OCI-LY7 (cell line): ENCODE measurements around the gene WWTR1. TPM values are rescaled to one million over a fixed set of nuclear protein-coding genes. Genes with fewer than 3 reads are reported as not detected.

Source experiments
- BruUV-seq: library from RNA; stranded (reverse); fragments of 400-500 nt; replicated peaks from 2 replicates; lab custom pipeline; 2021; lab: Mats Ljungman, UMichigan
- CTCF ChIA-PET: fragments of 300-600 bp; sonication (Branson Sonifier 250); formaldehyde crosslinking; loops from one replicate; lab custom pipeline; 2022; ENCODE audit warnings: antibody characterized with exemption; ENCODE audit not compliant: unreplicated experiment; lab: Charles Lee
- POLR2A ChIA-PET: fragments of 300-600 bp; sonication (Branson Sonifier 250); formaldehyde crosslinking; loops from one replicate; lab custom pipeline; 2022; ENCODE audit warnings: antibody characterized with exemption; lab: Charles Lee
- DNase-seq: peaks from one replicate; pipeline ENCODE4 v3.0.0-alpha.2; 2015; ENCODE audit warnings: low spot score
- H2AFZ ChIP-seq: fragments of 200-600 bp; sonication (generic), shearing (Covaris generic); 2 replicates; pipeline ENCODE4 v1.6.1; 2014; ENCODE audit warnings: mild to moderate bottlenecking, antibody characterized with exemption, low read length, moderate library complexity
- H3K27ac ChIP-seq: fragments of 200-600 bp; sonication (generic); 2 replicates; pipeline ENCODE4 v1.5.1; 2014; ENCODE audit warnings: mixed run types, low read depth, mild to moderate bottlenecking, moderate library complexity, low read length, inconsistent platforms; ENCODE audit not compliant: poor library complexity, severe bottlenecking
- H3K36me3 ChIP-seq: fragments of 200-600 bp; sonication (generic); 2 replicates; pipeline ENCODE4 v1.6.1; 2014; ENCODE audit warnings: mild to moderate bottlenecking, antibody characterized with exemption, low read length, moderate library complexity, mixed read lengths; ENCODE audit not compliant: insufficient read depth
- H3K4me1 ChIP-seq: fragments of 200-600 bp; sonication (generic); 2 replicates; pipeline ENCODE4 v1.5.1; 2014; ENCODE audit warnings: mild to moderate bottlenecking, low read length; ENCODE audit not compliant: insufficient read depth, poor library complexity, severe bottlenecking
- H3K4me2 ChIP-seq: fragments of 200-600 bp; sonication (generic); 2 replicates; pipeline ENCODE4 v1.6.1; 2014; ENCODE audit warnings: mild to moderate bottlenecking, low read length
- H3K4me3 ChIP-seq: fragments of 200-600 bp; sonication (generic); 2 replicates; pipeline ENCODE4 v1.5.1; 2014; ENCODE audit warnings: mild to moderate bottlenecking, low read depth, low read length; ENCODE audit not compliant: poor library complexity, severe bottlenecking
- H3K79me2 ChIP-seq: fragments of 200-600 bp; sonication (generic); 2 replicates; pipeline ENCODE4 v1.6.1; 2016; ENCODE audit warnings: low read depth, mild to moderate bottlenecking, low read length, moderate library complexity, mixed read lengths; ENCODE audit not compliant: insufficient read depth
- H3K9me2 ChIP-seq: fragments of 200-600 bp; sonication (generic); 2 replicates; pipeline ENCODE4 v1.6.1; 2016; ENCODE audit warnings: mild to moderate bottlenecking, low read length, mixed read lengths; ENCODE audit not compliant: insufficient read depth
- H3K9me3 ChIP-seq: fragments of 200-600 bp; sonication (generic); 2 replicates; pipeline ENCODE4 v1.6.1; 2014; ENCODE audit warnings: mild to moderate bottlenecking, mixed run types, low read length, mixed read lengths
- H4K20me1 ChIP-seq: fragments of 200-600 bp; sonication (generic); 2 replicates; pipeline ENCODE4 v1.6.1; 2014; ENCODE audit warnings: mild to moderate bottlenecking, antibody characterized with exemption, low read length, moderate library complexity, mixed read lengths; ENCODE audit not compliant: insufficient read depth
- EZH2phosphoT487 ChIP-seq: fragments of 200-600 bp; sonication (generic); IDR thresholded peaks from 2 replicates; pipeline ENCODE4 v1.6.1; 2018; ENCODE audit warnings: low read depth, borderline replicate concordance, mild to moderate bottlenecking, mixed run types, antibody characterized with exemption, low read length, moderate library complexity, mixed read lengths
- intact Hi-C: fragments of 100-400 bp; cut with micrococcal nuclease; formaldehyde crosslinking; loops from one replicate; pipeline ENCODE4 v1.10.0; 2022; ENCODE audit not compliant: unreplicated experiment
- total RNA-seq, 2 experiments: library from RNA; depleted of rRNA in 1 of 2; stranded (reverse); fragments of >200 nt in 1 of 2; shearing (Covaris generic) in 1 of 2; gene quantifications; 2 replicates each; pipeline ENCODE4 v1.2.3, GENCODE V29; 2014 to 2022
- TF ChIP-seq, protein P1 (sequence below): fragments of 200-600 bp; sonication (generic); conservative IDR thresholded peaks from 2 replicates; pipeline ENCODE4 v1.5.1; 2014; ENCODE audit warnings: mild to moderate bottlenecking, antibody characterized with exemption, low read length, moderate library complexity, mixed read lengths

The WWTR1 gene
- total RNA-seq, 2 experiments from 2014 or later, result 0.15 TPM; not detected in 1

DNA sequence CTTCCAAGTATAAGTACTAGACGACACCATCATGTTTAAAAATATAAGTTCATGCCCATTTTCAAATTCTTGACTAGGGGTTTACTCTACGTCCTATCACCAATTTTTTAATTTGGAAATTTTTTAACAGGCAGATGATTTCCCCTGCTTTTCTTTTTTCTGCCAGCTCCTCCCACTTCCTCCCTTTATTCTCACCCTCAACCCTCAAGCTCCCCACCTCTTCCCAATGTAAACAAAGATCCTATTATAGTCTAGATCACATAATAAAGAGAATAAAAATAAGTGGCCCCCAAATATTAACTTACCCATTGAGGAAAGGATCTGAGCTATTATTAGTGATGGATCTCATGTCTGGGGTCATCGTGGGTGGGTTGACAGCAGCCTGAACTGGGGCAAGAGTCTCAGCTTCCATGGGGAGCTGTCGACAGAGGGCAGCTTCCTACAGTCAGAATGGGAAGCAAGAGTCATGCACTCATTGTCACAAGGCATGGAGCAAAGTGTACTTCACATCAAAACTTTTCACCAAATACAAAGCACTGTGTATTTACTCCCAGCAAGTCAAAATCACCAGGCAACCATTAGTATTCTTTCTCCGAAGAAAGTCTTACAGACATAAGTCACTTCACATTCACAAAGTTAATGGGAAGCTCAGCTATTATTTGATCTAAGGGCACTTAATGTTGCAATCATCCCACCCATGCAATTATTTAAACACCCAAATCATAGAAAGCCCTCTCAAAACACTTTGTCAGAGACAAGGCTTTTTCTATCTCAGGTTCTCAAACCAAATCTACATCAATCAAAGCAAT is 130.1 kb downstream of the WWTR1 start:
- intact Hi-C loops, result no loop called here
- CTCF ChIA-PET, result no interaction called here
- H3K4me1 ChIP-seq, result no peaks in the 10 kb centered on the region

DNA sequence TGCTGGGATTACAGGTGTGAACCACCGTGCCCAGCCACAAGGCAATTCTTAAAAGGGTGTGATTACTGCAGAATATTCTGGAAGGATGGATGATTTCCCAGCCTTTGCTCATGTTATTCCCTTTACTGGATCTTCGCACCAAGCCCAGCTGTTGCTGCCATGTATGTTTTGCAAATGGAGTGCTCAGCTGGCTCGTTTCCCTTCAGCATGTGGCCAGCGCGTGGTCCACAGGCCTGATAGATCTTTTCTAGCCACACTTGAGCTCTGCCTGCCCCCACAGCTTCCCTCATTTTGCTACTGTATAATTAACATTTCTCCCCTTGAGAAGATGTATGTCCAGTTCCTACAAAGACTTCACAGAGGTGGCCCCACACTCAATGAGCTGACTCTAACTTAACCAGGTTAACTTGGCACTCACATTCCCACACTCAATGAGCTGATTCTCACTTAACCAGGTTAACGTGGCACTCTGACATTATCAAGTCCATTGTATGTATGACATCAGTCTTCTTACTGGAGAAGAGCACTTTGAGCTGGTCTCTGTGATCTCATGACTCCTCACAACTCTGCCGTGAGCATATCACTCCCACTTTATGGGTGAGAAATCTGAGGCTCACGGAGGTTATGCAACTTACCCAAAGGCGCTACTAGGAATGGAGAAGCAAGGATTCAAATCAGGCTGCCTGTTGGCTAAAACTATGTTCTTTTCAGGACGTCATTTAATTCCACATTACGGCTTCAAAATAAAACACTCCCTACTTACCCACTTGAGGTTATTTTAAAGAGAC is 134.1 kb downstream of the WWTR1 start:
- Histone ChIP-seq H3K79me2 (no peaks in the 10 kb centered on the region), H3K9me2 (no peaks in the 10 kb centered on the region), H3K27ac (no peak overlapping the region), H3K4me2 (no peak overlapping the region), H3K4me1 (no peaks in the 10 kb centered on the region), H3K36me3 (no peaks in the 10 kb centered on the region), H2AFZ (no peak overlapping the region), H3K9me3 (no peaks in the 10 kb centered on the region), H3K4me3 (no peak overlapping the region), H4K20me1 (no peaks in the 10 kb centered on the region)
- TF ChIP-seq, protein P1, sequence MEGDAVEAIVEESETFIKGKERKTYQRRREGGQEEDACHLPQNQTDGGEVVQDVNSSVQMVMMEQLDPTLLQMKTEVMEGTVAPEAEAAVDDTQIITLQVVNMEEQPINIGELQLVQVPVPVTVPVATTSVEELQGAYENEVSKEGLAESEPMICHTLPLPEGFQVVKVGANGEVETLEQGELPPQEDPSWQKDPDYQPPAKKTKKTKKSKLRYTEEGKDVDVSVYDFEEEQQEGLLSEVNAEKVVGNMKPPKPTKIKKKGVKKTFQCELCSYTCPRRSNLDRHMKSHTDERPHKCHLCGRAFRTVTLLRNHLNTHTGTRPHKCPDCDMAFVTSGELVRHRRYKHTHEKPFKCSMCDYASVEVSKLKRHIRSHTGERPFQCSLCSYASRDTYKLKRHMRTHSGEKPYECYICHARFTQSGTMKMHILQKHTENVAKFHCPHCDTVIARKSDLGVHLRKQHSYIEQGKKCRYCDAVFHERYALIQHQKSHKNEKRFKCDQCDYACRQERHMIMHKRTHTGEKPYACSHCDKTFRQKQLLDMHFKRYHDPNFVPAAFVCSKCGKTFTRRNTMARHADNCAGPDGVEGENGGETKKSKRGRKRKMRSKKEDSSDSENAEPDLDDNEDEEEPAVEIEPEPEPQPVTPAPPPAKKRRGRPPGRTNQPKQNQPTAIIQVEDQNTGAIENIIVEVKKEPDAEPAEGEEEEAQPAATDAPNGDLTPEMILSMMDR, result no peak
- ChIA-PET CTCF (no interaction called here), POLR2A (interaction anchor here (1.2 kb wide), 1 partner anchor 57 kb away, joined by 3 read pairs; no protein-coding TSS in a partner anchor)
- intact Hi-C loops, result no loop called here
- BruUV-seq, result no TSS peak
- DNase-seq, result no peak

More for the DNA sequence above, 130.1 kb downstream of the WWTR1 start:
- TF ChIP-seq EZH2phosphoT487, result no peak
- TF ChIP-seq, protein P1, result no peak
- H3K9me2 ChIP-seq, result no peaks in the 10 kb centered on the region
- no peak overlapping the region for H3K4me3 ChIP-seq
- no peak overlapping the region for H2AFZ ChIP-seq
- H3K36me3 ChIP-seq, result no peaks in the 10 kb centered on the region
- H3K4me2 ChIP-seq, result no peak overlapping the region
- no peak for DNase-seq
- no peaks in the 10 kb centered on the region for H4K20me1 ChIP-seq
- no peaks in the 10 kb centered on the region for H3K9me3 ChIP-seq
- POLR2A ChIA-PET, result no interaction called here
- H3K27ac ChIP-seq, result no peak overlapping the region
- no TSS peak for BruUV-seq
- H3K79me2 ChIP-seq, result no peaks in the 10 kb centered on the region

DNA sequence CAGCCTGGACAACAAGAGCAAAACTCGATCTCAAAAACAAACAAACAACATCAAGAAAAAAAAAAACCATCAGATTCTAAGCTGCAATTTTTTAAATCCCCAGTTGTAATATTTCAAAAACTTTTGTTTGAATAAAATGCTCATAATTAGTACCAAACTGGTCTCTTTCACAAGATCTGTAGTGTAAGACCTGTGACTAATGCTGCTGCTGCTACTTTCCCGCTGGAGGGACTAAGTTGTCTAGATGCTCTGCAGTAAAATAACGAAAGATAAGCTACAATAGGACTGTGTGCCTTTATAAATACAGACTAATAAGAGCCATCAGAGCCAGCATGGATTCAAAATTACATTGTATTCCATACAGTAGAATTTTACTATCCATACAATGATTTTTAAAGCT is 137.9 kb downstream of the WWTR1 start:
- Histone ChIP-seq H3K27ac (no peak overlapping the region), H3K79me2 (no peaks in the 10 kb centered on the region), H3K4me1 (no peaks in the 10 kb centered on the region), H3K36me3 (no peaks in the 10 kb centered on the region), H3K4me2 (no peak overlapping the region), H3K4me3 (no peak overlapping the region), H2AFZ (no peak overlapping the region), H3K9me3 (no peaks in the 10 kb centered on the region), H4K20me1 (no peaks in the 10 kb centered on the region), H3K9me2 (no peaks in the 10 kb centered on the region)
- intact Hi-C loops, result no loop called here
- ChIA-PET CTCF (no interaction called here), POLR2A (interaction anchor here (0.6 to 1.2 kb wide), 4 partner anchors 12 to 1940 kb away, joined by 3 read pairs; no protein-coding TSS in a partner anchor)
- no TSS peak for BruUV-seq
- DNase-seq, result no peak
- TF ChIP-seq, protein P1, result no peak
- TF ChIP-seq EZH2phosphoT487, result no peak
